ENCODE results near the gene PTGES2.

PTGES2 gene

GRCh38 chr9:128122809-128123175 is 4.7 kb downstream of the PTGES2 start:
- ChIA-PET POLR2A (no interaction called here), CTCF (no interaction called here)
- no peak for DNase-seq (ENCODE audit: extremely low spot score)
- TF ChIP-seq L3MBTL2 (conservative IDR thresholded peaks at IDR 0.05) (no peak), TARDBP (IDR thresholded peaks at IDR 0.05) (no peak), NFRKB (IDR thresholded peaks at IDR 0.05) (no peak), CTBP1 (IDR thresholded peaks at IDR 0.05; ENCODE audit: borderline replicate concordance) (no peak), SUZ12 (IDR thresholded peaks at IDR 0.05) (no peak), ARNT (IDR thresholded peaks at IDR 0.05) (no peak), FOXM1 (IDR thresholded peaks at IDR 0.05; ENCODE audit: borderline replicate concordance) (no peak), HDGF (IDR thresholded peaks at IDR 0.05; ENCODE audit: borderline replicate concordance) (no peak), BHLHE40 (IDR thresholded peaks at IDR 0.05; ENCODE audit: borderline replicate concordance) (no peak), FOXK2 (IDR thresholded peaks at IDR 0.05) (no peak), FOXA1 (IDR thresholded peaks at IDR 0.05) (no peak)

GRCh38 chr9:128121924-128122808 is 5.4 kb downstream of the PTGES2 start:
- CTCF ChIA-PET, result no interaction called here
- POLR2A ChIA-PET, result no interaction called here
- TF ChIP-seq CTBP1 (IDR thresholded peaks at IDR 0.05; ENCODE audit: borderline replicate concordance), result no peak
- no peak for TF ChIP-seq TARDBP (IDR thresholded peaks at IDR 0.05)
- no peak for TF ChIP-seq SP1 (IDR thresholded peaks at IDR 0.05)
- no peak for TF ChIP-seq ZNF384 (IDR thresholded peaks at IDR 0.05)
- TF ChIP-seq LEF1 (IDR thresholded peaks at IDR 0.05; ENCODE audit: borderline replicate concordance), result no peak
- TF ChIP-seq FOXK2 (IDR thresholded peaks at IDR 0.05), result no peak
- DNase-seq (ENCODE audit: extremely low spot score), result no peak

GRCh38 chr9:128121466-128121810 is 6.1 kb downstream of the PTGES2 start:
- ChIA-PET CTCF (no interaction called here), POLR2A (no interaction called here)
- DNase-seq (ENCODE audit: extremely low spot score), result no peak
- no peak for TF ChIP-seq FOXK2 (IDR thresholded peaks at IDR 0.05)
- TF ChIP-seq ARNT (IDR thresholded peaks at IDR 0.05), result no peak
- TF ChIP-seq SP1 (IDR thresholded peaks at IDR 0.05), result no peak
- TF ChIP-seq L3MBTL2 (conservative IDR thresholded peaks at IDR 0.05), result no peak
- TF ChIP-seq ELF4 (IDR thresholded peaks at IDR 0.05), result no peak

GRCh38 chr9:128120741-128121465 is 6.6 kb downstream of the PTGES2 start:
- TF ChIP-seq FOXK2 (IDR thresholded peaks at IDR 0.05) (no peak), ARNT (IDR thresholded peaks at IDR 0.05) (no peak), FOXM1 (IDR thresholded peaks at IDR 0.05; ENCODE audit: borderline replicate concordance) (no peak), SP1 (IDR thresholded peaks at IDR 0.05) (no peak), HDGF (IDR thresholded peaks at IDR 0.05; ENCODE audit: borderline replicate concordance) (no peak), NFRKB (IDR thresholded peaks at IDR 0.05) (no peak), PKNOX1 (IDR thresholded peaks at IDR 0.05) (no peak), ELF4 (IDR thresholded peaks at IDR 0.05) (no peak)
- ChIA-PET POLR2A (no interaction called here), CTCF (interaction anchor here (0.8 kb wide), 1 partner anchor 29 kb away, joined by 4 read pairs; no protein-coding TSS in a partner anchor)

GRCh38 chr9:128120061-128120740 is 7.3 kb downstream of the PTGES2 start:
- ChIA-PET CTCF (interaction anchor here (0.8 to 1.0 kb wide), 2 partner anchors 28 to 29 kb away, joined by 3 to 4 read pairs; no protein-coding TSS in a partner anchor), POLR2A (no interaction called here)
- DNase-seq (ENCODE audit: extremely low spot score), result no peak
- TF ChIP-seq ARNT (IDR thresholded peaks at IDR 0.05), result no peak

More at GRCh38 chr9:128120741-128121465, 6.6 kb downstream of the PTGES2 start:
- no peak for DNase-seq (ENCODE audit: extremely low spot score)

- ChIA-PET CTCF (interaction anchor here (1.0 kb wide), 1 partner anchor 27 kb away, joined by 3 read pairs; no protein-coding TSS in a partner anchor), POLR2A (no interaction called here)
- TF ChIP-seq FOXM1 (IDR thresholded peaks at IDR 0.05; ENCODE audit: borderline replicate concordance), result no peak
- no peak for TF ChIP-seq ELF4 (IDR thresholded peaks at IDR 0.05)
- no peak for TF ChIP-seq NFRKB (IDR thresholded peaks at IDR 0.05)
- TF ChIP-seq SUZ12 (IDR thresholded peaks at IDR 0.05), result no peak
- TF ChIP-seq HDGF (IDR thresholded peaks at IDR 0.05; ENCODE audit: borderline replicate concordance), result no peak
- no peak for TF ChIP-seq SP1 (IDR thresholded peaks at IDR 0.05)
- no peak for TF ChIP-seq LEF1 (IDR thresholded peaks at IDR 0.05; ENCODE audit: borderline replicate concordance)
- no peak for TF ChIP-seq BHLHE40 (IDR thresholded peaks at IDR 0.05; ENCODE audit: borderline replicate concordance)
- no peak for TF ChIP-seq L3MBTL2 (conservative IDR thresholded peaks at IDR 0.05)
- no peak for TF ChIP-seq ZNF384 (IDR thresholded peaks at IDR 0.05)
- TF ChIP-seq CTBP1 (IDR thresholded peaks at IDR 0.05; ENCODE audit: borderline replicate concordance), result no peak
- no peak for TF ChIP-seq ARNT (IDR thresholded peaks at IDR 0.05)
- TF ChIP-seq TARDBP (IDR thresholded peaks at IDR 0.05), result no peak
- no peak for TF ChIP-seq FOXA1 (IDR thresholded peaks at IDR 0.05)
- TF ChIP-seq PKNOX1 (IDR thresholded peaks at IDR 0.05), result no peak
- TF ChIP-seq FOXK2 (IDR thresholded peaks at IDR 0.05), result no peak
- DNase-seq (ENCODE audit: extremely low spot score), result no peak
Measured at GRCh38 chr9:128118971-128119665, 8.4 kb downstream of the PTGES2 start.

Measured in HEK293T (cell line).